ENCODE measurements around the gene DUSP8.
A peak's percentile ranks its signal among the peaks of the same experiment; 100 is the strongest.
"Not testable (repeated sequence)": the region's sequence is repeated elsewhere in the genome, so short reads cannot be mapped to it uniquely, and the experiment has no call there.

DUSP8 gene

GRCh38 chr11:1514336-1515061, 57.6 kb downstream of the DUSP8 start:
- TF ChIP-seq CTCF (IDR thresholded peaks at IDR 0.05) = no peak
- H3K27ac ChIP-seq = peak overlapping the region in 1 of 2 donors; percentile 15

GRCh38 chr11:1513326-1514296, 58.5 kb downstream of the DUSP8 start:
- no peak for TF ChIP-seq CTCF (IDR thresholded peaks at IDR 0.05)
- no peak overlapping the region for H3K4me3 ChIP-seq
- H3K27ac ChIP-seq = peak overlapping the region in 1 of 2 donors; percentile 15
- no peak for DNase-seq (ENCODE audit: low spot score)

More at GRCh38 chr11:1514336-1515061, 57.6 kb downstream of the DUSP8 start:
- DNase-seq (ENCODE audit: low spot score) = no peak
- no peak overlapping the region for H3K4me3 ChIP-seq

GRCh38 chr11:1512531-1513258, 59.4 kb downstream of the DUSP8 start:
- H3K4me3 ChIP-seq; DNase-seq (ENCODE audit: low spot score): not testable (repeated sequence)
- peak overlapping the region in 1 of 2 donors; percentile 45 for H3K27ac ChIP-seq

- Histone ChIP-seq H3K4me3 (no peak overlapping the region), H3K27ac (peak overlapping the region in 1 of 2 donors; percentile 8)
- TF ChIP-seq CTCF (IDR thresholded peaks at IDR 0.05) = no peak
- no peak for DNase-seq (ENCODE audit: low spot score)
Observed at GRCh38 chr11:1511937-1512496, 60.1 kb downstream of the DUSP8 start.

GRCh38 chr11:1510928-1511327, 61.1 kb downstream of the DUSP8 start:
- H3K4me3 ChIP-seq = no peak overlapping the region
- H3K27ac ChIP-seq = peak overlapping the region in 1 of 2 donors; percentile 9
- no peak for DNase-seq (ENCODE audit: low spot score)
- no peak for TF ChIP-seq CTCF (IDR thresholded peaks at IDR 0.05)

- DNase-seq (ENCODE audit: low spot score); H3K4me3 ChIP-seq: not testable (repeated sequence)
Observed at GRCh38 chr11:1510351-1510750, 61.7 kb downstream of the DUSP8 start.

GRCh38 chr11:1509626-1510255, 62.3 kb downstream of the DUSP8 start:
- no peak for DNase-seq (ENCODE audit: low spot score)
- Histone ChIP-seq H3K4me3 (no peak overlapping the region), H3K27ac (peak overlapping the region; percentile 80 to 85)
- no peak for TF ChIP-seq CTCF (IDR thresholded peaks at IDR 0.05)

More at GRCh38 chr11:1510351-1510750, 61.7 kb downstream of the DUSP8 start:
- not testable (repeated sequence) for H3K27ac ChIP-seq

All from coronary artery (tissue), 2 donors.